NCI-H748 (cell line): ENCODE results near the gene PSMD2.

ENCODE experiments used
- DNase-seq: peaks from one replicate; lab custom pipeline; 2025; ENCODE audit not compliant: unreplicated experiment; lab: John Stamatoyannopoulos, UW

PSMD2 gene

DNA sequence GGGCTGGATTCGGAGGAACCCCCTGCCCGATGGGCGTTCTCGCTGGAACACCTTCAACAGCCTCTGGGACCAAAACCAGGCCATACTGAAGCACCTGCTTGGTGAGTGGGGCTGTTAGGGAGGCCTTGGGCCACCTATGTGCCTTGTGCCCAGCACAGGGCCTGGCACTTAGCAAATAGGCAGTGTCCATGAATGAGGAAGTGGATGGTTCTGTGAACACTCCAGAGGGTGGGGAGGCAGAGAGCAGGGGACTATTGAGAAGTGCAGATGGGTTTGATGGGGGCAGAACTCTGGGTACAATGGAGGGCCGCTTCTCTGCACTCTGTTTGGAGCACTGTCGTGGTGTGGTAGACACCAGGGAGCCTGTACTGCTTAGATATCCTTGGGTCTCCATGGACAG is 21.7 kb upstream of the PSMD2 start:
- no peak for DNase-seq

DNA sequence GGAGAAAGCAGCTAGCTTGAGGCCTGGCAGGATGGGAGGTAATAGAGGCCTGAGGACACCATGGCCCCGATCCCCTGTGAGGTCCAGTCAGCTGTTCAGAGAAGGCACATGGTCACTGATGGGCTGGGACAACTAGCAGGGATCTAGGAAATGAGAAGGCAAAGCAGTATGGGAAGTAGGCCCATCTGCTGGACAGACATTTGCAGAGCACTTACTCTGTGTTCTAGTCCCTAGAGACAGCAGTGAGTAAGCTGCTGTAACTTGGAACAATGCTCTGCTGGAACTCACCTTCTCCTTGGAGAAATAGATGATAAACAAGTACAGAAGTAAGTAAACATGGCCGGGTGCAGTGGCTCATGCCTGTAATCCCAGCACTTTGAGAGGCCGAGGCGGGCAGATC is 16.1 kb upstream of the PSMD2 start:
- no peak for DNase-seq

DNA sequence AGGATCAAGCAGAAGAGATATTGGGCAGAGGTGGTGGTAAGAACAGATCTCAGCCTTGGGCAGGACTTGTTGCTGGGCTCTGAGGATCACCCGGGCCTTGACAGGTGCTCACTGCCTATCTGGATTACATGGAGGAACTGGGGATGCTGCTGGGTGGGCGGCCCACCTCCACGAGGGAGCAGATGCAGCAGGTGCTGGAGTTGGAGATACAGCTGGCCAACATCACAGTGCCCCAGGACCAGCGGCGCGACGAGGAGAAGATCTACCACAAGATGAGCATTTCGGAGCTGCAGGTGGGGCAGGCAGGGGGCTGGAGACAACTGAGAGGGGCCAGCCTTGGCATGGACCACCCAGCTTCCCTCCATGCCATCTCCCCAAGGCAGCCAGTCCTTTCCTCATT is 15.4 kb upstream of the PSMD2 start:
- no peak for DNase-seq

DNA sequence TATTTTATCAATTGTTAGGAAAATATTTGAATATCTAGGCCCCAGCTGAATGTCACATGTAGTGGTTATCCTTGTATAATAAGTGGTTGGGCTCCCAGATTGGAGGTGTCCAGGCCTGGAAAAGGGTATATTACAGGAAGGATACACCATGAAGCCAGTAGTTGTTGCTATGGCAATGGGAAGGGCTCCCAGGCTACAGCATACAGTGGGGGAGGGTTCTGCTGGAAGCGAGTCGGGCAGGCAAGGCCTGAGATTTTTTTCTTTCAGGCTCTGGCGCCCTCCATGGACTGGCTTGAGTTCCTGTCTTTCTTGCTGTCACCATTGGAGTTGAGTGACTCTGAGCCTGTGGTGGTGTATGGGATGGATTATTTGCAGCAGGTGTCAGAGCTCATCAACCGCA is 14.3 kb upstream of the PSMD2 start:
- peak; percentile 87 for DNase-seq

DNA sequence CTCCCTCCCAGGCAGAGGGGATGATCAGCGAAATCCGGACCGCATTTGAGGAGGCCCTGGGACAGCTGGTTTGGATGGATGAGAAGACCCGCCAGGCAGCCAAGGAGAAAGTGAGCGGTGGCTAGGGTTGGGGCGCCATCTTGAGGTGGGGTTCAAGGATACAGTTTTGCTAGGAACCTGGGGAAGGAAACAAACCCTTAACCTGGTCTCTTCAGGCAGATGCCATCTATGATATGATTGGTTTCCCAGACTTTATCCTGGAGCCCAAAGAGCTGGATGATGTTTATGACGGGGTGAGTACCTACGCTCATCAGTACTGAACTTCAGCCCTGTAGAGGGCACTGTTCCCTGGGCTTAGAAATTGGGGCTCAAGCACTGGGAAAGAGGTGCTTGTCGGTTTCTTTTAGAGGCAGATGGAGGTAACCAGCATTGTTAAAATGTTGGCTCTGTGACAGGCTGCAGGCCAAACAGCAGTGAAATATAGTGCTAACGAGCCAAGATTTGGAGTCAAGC is 9.6 kb upstream of the PSMD2 start:
- peak; percentile 50 for DNase-seq

DNA sequence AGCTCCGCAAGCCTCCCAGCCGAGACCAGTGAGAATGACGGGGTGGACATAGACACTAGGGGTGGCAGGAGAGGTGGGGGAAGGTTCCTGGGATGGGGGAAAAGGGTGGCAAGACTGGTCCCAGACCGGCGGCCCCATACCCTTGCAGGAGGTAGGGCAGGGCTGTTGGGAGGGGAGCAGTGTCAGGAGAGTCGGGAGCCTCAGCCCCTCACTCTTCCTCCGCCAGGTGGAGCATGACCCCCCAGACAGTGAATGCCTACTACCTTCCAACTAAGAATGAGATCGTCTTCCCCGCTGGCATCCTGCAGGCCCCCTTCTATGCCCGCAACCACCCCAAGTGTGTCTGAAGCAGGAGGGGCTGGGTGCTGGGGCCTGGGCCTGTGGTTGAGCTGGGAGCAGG is 8.7 kb upstream of the PSMD2 start:
- DNase-seq, result no peak

DNA sequence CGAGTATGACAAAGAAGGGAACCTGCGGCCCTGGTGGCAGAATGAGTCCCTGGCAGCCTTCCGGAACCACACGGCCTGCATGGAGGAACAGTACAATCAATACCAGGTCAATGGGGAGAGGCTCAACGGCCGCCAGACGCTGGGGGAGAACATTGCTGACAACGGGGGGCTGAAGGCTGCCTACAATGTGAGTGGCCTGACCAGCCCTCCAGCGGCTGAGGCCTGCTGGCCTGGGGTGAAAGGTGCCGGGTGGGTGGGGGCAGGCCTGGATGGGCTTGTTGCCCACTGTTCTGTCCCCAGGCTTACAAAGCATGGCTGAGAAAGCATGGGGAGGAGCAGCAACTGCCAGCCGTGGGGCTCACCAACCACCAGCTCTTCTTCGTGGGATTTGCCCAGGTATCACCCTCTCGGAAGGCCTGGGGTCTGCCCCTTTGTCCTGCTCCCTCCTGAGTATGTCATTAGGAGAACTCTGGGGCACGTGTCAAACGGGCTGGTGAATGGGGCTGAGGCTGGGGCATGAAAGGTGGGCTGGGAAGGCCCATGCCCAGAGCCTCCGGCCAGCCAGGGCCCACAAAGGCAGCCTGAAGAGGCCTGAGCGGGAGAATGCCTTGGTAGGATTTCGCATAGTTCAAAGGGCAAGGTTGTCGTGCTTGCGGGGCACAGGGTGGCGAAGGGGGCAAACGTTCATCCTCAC is 7.8 kb upstream of the PSMD2 start:
- DNase-seq, result no peak

DNA sequence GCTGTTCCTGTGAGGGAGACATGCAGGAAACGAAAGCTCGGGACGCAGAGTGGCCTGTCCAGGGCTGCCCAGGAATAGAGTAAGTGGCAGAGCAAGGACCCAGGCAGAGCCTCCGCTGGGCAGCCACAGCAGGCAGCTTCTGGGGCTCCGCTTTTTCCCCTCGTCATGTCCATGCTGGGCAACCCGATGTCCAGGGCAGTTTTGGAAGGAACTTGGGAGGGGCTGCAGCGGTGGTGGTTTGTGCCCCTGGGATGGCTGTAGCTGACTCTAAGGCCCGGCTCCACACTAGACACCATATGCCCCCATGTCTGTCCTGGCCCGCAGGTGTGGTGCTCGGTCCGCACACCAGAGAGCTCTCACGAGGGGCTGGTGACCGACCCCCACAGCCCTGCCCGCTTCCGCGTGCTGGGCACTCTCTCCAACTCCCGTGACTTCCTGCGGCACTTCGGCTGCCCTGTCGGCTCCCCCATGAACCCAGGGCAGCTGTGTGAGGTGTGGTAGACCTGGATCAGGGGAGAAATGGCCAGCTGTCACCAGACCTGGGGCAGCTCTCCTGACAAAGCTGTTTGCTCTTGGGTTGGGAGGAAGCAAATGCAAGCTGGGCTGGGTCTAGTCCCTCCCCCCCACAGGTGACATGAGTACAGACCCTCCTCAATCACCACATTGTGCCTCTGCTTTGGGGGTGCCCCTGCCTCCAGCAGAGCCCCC is 7.1 kb upstream of the PSMD2 start:
- no peak for DNase-seq

DNA sequence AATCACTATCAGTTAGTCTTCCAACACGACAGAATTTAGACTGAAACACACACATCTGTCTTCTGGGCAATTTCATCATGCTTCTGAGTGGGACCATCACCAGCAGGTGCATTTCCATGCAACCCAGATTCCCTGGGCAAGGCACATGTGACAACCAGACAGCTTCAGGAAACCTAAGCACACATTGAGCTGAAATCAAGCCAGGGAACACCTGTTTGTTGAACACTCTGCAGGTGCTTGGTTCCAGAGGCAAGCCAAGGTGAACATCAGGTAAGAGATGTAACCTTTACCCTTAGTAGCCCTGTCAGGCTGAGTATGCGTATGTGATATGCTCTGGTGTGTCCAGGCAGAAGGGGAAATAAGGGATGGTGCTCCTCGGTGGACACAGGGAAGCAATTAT is 3.3 kb upstream of the PSMD2 start:
- DNase-seq, result no peak

DNA sequence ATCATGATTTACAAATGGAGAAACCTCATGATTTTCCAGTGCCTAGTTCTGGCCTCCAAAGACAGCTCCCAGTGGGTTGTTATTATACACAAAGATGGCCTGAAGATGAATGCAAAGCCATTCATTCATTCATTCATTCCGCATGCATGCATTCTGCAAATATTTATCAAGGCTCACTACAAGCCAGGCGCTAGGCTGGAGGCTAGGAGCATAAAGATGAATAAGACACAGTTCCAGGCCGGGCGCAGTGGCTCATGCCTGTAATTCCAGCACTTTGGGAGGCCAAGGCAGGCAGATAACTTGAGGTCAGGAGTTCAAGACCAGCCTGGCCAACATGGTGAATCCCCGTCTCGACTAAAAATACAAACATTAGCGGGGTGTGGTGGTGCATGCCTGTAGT is 2.4 kb upstream of the PSMD2 start:
- no peak for DNase-seq

DNA sequence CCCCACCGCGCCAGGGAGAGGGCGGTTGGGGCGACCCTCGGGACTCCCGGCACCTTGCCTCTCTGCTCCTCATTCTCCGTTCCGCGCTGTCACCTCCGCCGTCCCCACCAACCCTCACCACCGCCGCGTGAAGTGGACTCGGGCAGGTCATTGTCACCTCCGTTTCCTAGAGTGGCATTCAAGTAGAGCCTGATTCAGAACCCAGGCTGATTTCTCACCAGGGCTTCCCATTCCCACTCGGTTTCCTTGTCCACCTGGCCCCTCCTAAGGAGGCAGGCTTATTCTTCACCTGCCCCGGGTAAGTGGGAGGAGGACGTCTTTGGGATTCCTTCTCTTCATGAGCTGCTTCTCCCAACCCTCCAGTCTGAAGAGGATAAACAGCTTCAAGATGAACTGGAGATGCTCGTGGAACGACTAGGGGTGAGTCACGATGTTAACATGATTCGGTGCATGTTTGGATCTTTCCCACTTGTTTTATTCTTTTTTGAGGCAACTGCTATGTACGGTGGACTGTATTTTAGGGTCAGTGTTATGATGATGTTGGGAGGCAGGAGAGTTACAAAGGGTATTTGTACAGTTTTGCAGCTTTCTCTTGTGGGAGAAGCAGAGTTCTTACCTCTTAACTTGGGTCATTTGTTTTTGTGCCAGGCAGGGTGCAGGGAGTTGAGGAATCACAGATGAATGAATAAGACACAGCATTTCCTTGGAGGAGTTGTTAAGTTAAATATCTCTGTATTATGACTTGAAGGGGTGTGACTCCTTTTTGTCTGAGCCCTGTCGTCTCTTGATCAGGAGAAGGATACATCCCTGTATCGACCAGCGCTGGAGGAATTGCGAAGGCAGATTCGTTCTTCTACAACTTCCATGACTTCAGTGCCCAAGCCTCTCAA is 692 bp downstream of the PSMD2 start:
- no peak for DNase-seq

DNA sequence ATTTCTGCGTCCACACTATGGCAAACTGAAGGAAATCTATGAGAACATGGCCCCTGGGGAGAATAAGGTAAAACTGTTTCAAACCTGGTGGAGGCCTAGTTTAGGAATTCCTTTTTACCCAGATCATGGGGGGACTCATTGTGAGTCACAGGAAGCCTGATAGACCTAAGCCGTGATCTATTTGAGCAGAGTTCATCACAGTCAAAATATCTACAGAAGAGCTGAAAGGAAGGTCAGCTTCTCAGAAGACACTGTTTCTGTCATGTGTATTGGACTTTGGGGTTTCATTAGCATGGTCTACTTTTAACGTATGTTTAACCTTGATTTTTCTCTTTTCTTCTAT is 1.3 kb downstream of the PSMD2 start:
- no peak for DNase-seq

DNA sequence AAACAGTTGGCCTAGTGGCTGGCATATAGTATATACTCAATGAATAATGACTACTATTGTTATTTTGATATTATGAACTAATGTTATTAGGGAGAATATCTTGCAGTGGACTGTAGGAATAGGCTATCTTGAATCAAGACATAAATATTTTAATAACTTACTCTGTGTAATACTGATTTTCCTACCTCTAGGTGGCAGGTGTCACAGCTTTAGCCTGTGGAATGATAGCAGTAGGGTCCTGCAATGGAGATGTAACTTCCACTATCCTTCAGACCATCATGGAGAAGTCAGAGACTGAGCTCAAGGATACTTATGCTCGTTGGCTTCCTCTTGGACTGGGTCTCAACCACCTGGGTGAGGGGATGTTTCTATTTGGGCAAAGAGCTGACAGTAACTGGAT is 6.5 kb downstream of the PSMD2 start:
- no peak for DNase-seq

DNA sequence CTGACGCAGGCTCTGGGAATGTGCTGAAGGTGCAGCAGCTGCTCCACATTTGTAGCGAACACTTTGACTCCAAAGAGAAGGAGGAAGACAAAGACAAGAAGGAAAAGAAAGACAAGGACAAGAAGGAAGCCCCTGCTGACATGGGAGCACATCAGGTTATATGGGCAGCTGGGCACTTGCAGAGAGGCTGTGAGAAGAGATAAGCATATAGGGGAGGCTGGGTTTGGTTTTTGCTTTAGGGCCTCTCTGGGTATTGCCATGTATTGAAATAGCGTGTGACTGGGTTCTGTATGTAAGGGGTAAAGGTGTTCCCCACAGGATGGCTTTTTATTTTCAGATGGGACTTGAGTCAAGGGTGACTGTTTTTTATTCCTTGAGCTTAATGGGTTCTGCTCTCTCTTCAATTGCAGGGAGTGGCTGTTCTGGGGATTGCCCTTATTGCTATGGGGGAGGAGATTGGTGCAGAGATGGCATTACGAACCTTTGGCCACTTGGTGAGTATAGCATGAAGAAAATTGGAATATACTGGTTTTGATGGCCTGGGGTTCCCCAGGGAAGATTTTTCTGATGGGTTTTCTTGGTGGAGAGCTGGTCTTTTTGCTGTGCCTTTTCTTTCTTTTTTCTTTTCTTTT is 7.4 kb downstream of the PSMD2 start:
- DNase-seq, result no peak

DNA sequence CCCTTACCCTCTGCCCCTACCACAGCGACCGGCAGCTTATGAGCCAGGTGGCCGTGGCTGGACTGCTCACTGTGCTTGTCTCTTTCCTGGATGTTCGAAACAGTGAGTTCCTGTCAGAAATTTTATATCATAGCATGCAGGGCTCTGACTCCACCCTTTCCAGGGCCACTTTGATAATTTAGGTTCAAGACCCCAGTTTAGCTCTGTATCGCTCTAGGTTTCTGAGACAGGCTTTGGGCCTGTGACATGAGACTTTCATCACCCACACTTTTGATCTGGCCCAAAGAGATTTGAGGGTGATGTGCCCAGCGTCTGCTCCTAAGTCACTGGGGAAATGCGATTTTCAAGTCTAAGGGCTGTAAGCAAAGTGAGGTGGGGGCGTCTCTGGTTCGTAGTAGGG is 8.9 kb downstream of the PSMD2 start:
- no peak for DNase-seq

DNA sequence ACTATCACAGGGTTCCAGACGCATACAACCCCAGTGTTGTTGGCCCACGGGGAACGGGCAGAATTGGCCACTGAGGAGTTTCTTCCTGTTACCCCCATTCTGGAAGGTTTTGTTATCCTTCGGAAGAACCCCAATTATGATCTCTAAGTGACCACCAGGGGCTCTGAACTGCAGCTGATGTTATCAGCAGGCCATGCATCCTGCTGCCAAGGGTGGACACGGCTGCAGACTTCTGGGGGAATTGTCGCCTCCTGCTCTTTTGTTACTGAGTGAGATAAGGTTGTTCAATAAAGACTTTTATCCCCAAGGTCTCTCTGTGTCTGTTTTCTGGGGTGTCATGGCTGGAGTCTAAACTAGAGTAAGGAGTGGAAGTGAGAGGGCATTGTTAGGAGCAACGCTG is 9.7 kb downstream of the PSMD2 start:
- DNase-seq, result no peak

DNA sequence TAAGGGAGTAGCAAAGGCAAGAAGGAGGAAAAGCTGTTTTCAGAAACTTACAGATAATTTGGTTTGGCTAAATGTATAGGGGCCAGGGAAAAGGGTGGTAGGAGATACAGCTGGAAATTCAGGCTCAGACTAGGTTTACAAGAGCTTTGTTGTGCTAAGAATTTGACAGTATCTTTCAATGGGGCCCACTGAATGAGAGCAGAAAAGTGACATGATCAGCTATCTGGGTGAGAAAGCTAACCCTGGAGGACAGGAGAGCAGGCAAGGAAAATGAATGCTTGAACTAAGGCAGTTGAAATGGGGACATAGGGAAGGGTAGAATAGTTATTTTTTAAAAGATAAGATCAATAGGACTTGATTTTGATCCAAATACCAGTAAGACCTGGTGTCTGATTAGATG is 12.6 kb downstream of the PSMD2 start:
- DNase-seq, result no peak

DNA sequence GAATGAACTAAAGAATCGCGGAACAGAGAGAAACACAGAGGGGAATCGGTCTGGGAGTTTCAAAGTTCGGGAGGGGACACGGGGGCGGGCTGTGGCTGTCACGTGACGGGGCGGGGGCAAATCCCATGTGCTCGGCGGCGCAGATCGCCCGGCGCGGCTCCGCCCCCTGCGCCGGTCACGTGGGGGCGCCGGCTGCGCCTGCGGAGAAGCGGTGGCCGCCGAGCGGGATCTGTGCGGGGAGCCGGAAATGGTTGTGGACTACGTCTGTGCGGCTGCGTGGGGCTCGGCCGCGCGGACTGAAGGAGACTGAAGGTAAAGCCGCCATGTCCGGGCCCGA is 15.3 kb downstream of the PSMD2 start, which contains the start of gene EIF4G1:
TSS of gene EIF4G1 (plus strand) at position 244 of the 337 bp plus-strand sequence. CDS start 1,191 bp downstream, outside the sequence.
- DNase-seq, result peak; percentile 91

DNA sequence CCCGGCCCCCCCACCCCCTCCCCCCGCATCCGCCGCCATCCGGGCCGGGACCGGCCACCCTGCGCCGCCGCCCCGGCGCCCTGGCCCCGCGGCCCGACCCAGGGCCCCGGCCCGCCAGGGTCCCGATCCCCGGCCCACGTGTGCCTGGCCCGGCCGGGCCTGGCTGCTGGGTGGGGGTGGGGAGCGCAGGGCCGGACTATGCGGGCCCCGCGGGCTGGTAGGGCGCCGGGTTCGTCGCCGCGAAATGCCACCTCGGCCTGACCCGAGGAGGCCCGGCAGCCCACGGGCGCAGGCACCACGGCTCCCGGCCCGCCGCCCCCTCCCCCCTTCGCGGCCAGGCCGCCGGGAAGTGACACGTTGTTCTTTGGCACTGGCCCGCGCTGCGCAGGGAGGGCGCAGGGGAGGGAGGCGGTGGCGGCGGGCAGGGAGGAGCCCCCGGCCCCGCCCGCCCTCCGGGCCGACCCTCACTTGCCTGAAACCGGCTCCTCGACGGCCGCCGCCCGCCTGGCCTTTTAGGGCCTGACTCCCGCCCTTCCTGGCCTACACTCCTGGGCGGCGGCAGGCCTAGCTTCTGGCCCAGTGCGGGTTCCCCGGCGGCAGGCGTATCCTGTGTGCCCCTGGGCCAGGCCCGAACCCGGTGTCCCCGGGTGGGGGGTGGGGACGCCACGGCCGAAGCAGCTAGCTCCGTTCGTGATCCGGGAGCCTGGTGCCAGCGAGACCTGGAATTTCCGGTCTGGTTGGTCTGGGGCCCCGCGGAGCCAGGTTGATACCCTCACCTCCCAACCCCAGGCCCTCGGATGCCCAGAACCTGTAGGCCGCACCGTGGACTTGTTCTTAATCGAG is 15.9 kb downstream of the PSMD2 start:
- peak; percentile 58 for DNase-seq

DNA sequence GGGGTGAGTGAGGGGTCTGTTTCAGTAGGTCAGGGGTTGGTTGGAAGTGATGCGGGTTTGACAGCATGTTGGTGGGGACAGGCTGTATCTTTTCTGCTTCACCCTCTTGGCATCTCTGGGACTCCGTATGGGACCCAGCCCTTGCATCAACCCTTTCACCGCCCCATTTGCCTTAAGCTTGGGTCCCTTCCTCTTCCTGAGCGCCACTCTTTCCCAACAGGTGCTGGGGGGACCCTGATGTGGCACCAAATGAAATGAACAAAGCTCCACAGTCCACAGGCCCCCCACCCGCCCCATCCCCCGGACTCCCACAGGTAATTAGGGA is 16.5 kb downstream of the PSMD2 start:
- no peak for DNase-seq
